SK-N-MC (cell line): Measurements from ENCODE around the gene CASP4.

Experiments
- DNase-seq: peaks from one replicate; pipeline ENCODE4 v3.0.0-alpha.2; 2011; ENCODE audit warnings: low read depth, low spot score
- H3K27ac ChIP-seq: fragments of 200-600 bp; sonication (generic); 2 replicates; pipeline ENCODE4 v1.5.1; 2016; ENCODE audit warnings: mixed run types
- H3K36me3 ChIP-seq: fragments of 200-600 bp; sonication (generic); 2 replicates; pipeline ENCODE4 v1.6.1; 2017; ENCODE audit warnings: antibody characterized with exemption, low read length, mixed read lengths; ENCODE audit not compliant: insufficient read depth
- H3K4me3 ChIP-seq: fragments of 200-600 bp; sonication (generic); 2 replicates; pipeline ENCODE4 v1.5.1; 2016
- H3K9ac ChIP-seq: fragments of 200-600 bp; sonication (generic); 2 replicates; pipeline ENCODE4 v1.8.0; 2017; ENCODE audit warnings: mixed run types, mixed read lengths; ENCODE audit not compliant: insufficient read length
- H3K9me3 ChIP-seq: fragments of 200-600 bp; sonication (generic); 2 replicates; pipeline ENCODE4 v1.6.1; 2017; ENCODE audit warnings: low read depth, mild to moderate bottlenecking, antibody characterized with exemption, low read length, moderate library complexity, mixed read lengths
- EZH2 ChIP-seq: fragments of 200-600 bp; sonication (generic); IDR thresholded peaks from one replicate; pipeline ENCODE4 v1.6.1; 2017; ENCODE audit warnings: antibody characterized with exemption
- FOXP2 ChIP-seq: optimal IDR thresholded peaks from 2 replicates; pipeline ENCODE3; 2011; ENCODE audit warnings: mild to moderate bottlenecking, moderate library complexity; ENCODE audit not compliant: insufficient read depth; ENCODE audit errors: extremely low read length, control extremely low read depth
- POLR2AphosphoS5 ChIP-seq: IDR thresholded peaks from 2 replicates; pipeline ENCODE4 v1.6.1; 2012; ENCODE audit warnings: mild to moderate bottlenecking, low read depth, low read length, borderline replicate concordance

CASP4 gene

DNA sequence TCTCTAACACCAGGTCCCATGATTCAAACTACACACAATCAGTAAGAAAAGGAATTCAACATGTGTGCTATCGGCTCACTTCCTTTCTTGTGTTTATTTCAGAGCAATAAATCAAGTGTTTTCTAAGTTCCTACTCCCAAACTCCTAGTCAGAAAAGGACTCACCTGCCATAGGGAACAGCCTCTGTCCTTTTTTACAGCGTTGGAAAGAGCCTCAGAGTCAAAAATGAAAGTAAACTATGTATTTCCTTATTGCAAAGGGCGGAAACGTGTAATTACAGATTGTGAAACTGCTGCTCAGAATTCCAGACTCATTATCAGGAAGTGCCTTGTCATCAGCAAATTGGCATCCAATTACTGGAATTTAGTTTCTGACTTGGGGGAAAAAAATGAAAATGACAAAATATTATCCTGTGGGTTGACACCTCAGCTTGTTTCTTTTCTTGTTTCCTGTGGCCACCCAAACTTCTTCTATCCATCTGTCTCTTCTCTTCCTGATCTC is at the start of gene CASP4:
CASP4 (minus strand) TSS at position 220 of the 501 bp plus-strand sequence; CDS start at position 171, 49 bp downstream.
- TF ChIP-seq FOXP2 (no peak), EZH2 (no peak), POLR2AphosphoS5 (peak; percentile 18; the same call in 1 of the 2 replicates)
- H3K9ac ChIP-seq = peak within 1 kb of the TSS; percentile 75
- no peaks in the 10 kb centered on the region for H3K9me3 ChIP-seq
- DNase-seq = peak; percentile 67
- H3K36me3 ChIP-seq = no peaks in the 10 kb centered on the region
- H3K27ac ChIP-seq = peak within 1 kb of the TSS; percentile 87
- peak within 1 kb of the TSS; percentile 81 for H3K4me3 ChIP-seq

DNA sequence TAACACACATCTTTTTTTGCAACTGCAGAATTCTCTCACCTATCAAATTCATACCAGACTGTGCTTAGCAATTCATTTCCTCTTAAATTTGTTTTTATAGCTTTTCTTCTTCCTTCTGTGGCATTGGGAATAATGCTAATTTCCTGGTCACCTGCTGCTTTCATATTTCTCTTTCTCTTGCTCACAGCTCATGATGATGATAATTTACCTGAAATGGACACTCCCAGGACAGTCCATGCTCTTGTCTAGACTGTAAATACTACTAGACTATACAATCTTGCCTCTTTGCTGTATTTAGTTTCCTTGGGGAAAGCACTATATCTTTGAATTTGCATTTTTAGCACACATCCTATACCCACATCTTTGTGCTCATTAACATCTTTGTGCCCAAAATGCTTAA is 39.1 kb upstream of the CASP4 start:
- Histone ChIP-seq H3K9ac (no peak overlapping the region), H3K27ac (no peak overlapping the region), H3K4me3 (no peak overlapping the region), H3K9me3 (no peaks in the 10 kb centered on the region), H3K36me3 (no peaks in the 10 kb centered on the region)
- DNase-seq = no peak
- TF ChIP-seq FOXP2 (no peak), POLR2AphosphoS5 (no peak), EZH2 (no peak)

DNA sequence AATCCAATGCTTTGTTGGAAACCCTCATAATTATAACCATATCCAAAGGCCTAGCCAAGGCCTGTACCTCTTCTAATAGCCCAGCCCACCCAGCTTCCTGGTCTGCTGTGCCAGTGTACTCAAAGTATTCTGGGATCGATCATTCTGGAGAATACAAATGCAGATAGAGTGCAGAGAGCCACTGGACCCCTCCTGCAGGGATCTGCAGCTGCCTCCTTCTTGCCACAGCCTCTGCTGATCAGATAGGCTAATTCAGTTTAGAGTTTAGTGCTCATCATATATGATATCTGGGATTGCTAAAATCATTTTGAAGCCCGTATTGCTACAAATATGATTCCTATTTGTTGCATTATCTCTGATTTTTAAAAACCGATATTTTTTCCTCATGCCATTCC is 37.1 kb upstream of the CASP4 start:
- no peak for TF ChIP-seq POLR2AphosphoS5
- TF ChIP-seq EZH2 = no peak
- no peak for TF ChIP-seq FOXP2
- no peak for DNase-seq
- Histone ChIP-seq H3K9ac (no peak overlapping the region), H3K4me3 (no peak overlapping the region), H3K27ac (no peak overlapping the region), H3K9me3 (no peaks in the 10 kb centered on the region), H3K36me3 (no peaks in the 10 kb centered on the region)

DNA sequence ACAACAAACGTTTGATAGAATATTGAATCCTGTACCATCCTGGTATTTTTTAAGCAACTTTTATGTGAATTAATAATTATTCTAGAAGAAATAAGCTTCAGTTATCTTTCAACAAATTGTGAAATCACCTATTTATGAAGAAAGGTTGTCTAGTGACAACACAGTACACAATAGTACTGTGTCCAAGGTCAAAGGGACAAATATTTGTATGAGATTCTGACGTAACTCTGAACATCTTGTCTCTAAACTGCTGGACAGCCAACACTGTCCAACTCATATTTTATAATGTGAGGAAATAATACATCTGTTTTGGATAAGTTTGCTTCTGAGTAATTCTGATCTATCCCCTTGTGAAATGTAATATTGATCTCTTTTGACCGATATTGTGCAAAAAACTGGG is 35.6 kb upstream of the CASP4 start:
- H3K9ac ChIP-seq = no peak overlapping the region
- no peak for TF ChIP-seq EZH2
- TF ChIP-seq POLR2AphosphoS5 = no peak
- TF ChIP-seq FOXP2 = no peak
- H3K36me3 ChIP-seq = no peaks in the 10 kb centered on the region
- H3K27ac ChIP-seq = no peak overlapping the region
- no peaks in the 10 kb centered on the region for H3K9me3 ChIP-seq
- no peak overlapping the region for H3K4me3 ChIP-seq
- DNase-seq = no peak

DNA sequence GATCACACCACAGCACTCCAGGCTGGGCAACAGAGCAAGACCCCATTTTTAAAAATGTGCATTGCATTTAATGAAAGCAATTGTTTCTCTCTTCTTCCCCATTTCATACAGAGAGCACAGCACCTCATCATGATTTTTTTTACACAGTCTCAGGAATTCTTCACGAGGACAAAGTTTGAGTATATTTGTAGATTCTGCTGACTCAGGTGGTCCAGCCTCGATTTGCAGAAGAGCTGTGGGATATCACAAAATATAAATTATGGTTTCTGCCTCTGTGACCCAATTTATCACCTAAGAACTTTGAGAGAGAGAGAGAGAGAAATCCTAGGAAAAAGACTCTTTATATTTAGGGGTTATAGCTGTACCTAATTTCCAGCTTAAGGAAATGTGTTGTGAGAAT is 34.8 kb upstream of the CASP4 start:
- Histone ChIP-seq H3K9me3 (no peaks in the 10 kb centered on the region), H3K9ac (no peak overlapping the region), H3K36me3 (no peaks in the 10 kb centered on the region), H3K4me3 (no peak overlapping the region), H3K27ac (no peak overlapping the region)
- no peak for DNase-seq
- TF ChIP-seq FOXP2 = no peak
- no peak for TF ChIP-seq POLR2AphosphoS5
- TF ChIP-seq EZH2 = no peak

DNA sequence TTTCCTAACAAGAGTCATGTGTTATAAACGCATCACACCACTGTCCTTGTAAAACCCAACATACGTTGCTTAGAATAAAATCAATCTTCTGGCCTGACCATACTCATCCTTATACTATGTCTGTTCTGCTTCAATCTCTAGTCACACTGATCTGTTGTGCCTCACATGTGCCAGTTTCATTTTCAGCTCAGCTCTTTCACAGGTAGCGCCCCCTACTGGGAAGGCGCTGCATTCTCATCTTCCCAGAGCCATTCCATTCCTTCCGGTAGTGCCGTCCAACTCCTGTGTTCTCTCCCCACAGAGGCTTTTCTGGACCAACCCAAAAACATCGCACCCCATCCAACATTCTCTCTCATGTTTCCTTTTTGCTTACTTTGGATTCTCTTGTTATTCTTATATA is 32.4 kb upstream of the CASP4 start:
- TF ChIP-seq FOXP2 (no peak), EZH2 (no peak)
- no peaks in the 10 kb centered on the region for H3K36me3 ChIP-seq
- H3K9ac ChIP-seq = no peak overlapping the region
- no peak overlapping the region for H3K4me3 ChIP-seq
- H3K9me3 ChIP-seq = no peaks in the 10 kb centered on the region
- H3K27ac ChIP-seq = no peak overlapping the region
- DNase-seq = no peak

DNA sequence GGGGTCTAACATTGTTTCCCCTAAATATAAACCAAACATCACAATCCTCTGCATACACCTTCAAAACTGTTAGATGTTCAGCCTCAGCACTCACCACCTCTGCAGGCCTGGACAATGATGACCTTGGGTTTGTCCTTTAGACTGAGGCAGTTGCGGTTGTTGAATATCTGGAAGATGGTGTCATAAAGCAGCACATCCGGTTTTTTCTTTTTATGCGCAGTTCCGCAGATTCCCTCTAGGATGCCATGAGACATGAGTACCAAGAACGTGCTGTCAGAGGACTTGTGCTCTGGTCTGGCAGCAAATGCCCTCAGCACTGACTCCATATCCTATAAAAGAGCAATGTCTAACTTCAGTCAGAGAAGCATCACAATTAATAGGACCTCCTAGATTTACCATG is 31.8 kb upstream of the CASP4 start:
- Histone ChIP-seq H3K9me3 (no peaks in the 10 kb centered on the region), H3K4me3 (no peak overlapping the region), H3K27ac (no peak overlapping the region), H3K9ac (no peak overlapping the region), H3K36me3 (no peaks in the 10 kb centered on the region)
- TF ChIP-seq FOXP2 (no peak), EZH2 (no peak), POLR2AphosphoS5 (no peak)
- no peak for DNase-seq

DNA sequence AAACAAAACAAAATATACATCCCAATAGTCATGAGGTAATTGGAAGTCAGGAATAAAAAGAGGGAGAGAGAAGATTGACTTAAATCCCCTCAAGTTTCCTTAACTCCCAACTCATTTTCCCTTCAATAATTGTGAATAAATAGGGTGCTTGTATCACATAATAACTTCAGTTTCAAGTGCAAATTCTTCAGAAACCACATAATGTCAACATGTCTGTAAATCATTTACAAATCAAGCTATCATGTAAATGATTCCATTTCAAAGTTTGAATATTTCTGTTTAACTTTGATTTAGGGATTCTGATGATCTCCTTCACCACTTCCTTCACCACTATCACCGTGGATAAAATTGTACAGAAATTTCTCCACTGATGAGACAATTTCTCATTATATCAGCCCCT is 31.3 kb upstream of the CASP4 start:
- Histone ChIP-seq H3K4me3 (no peak overlapping the region), H3K9ac (no peak overlapping the region), H3K27ac (no peak overlapping the region), H3K36me3 (no peaks in the 10 kb centered on the region), H3K9me3 (no peaks in the 10 kb centered on the region)
- no peak for TF ChIP-seq POLR2AphosphoS5
- no peak for TF ChIP-seq FOXP2
- TF ChIP-seq EZH2 = no peak
- no peak for DNase-seq

DNA sequence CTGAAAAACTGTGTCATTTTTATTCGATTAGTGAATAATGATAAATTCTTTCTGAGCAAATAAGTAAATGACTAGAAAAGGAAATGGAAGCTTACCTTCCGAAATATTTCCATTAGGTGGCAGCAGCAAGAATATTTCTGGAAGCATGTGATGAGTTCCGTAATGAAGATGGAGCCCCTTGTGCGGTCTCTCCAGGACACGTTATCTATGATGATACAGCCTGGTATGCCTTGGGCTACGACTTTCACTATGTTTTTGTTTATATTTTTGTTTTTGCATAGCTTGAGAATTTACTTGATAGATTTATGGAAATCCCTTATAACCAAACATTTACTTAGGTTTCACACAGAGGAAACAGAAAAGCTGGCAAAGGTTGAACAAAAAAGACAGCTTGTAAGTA is 28.9 kb upstream of the CASP4 start:
- DNase-seq = no peak
- Histone ChIP-seq H3K9me3 (no peaks in the 10 kb centered on the region), H3K4me3 (no peak overlapping the region), H3K27ac (no peak overlapping the region), H3K9ac (no peak overlapping the region), H3K36me3 (no peaks in the 10 kb centered on the region)
- TF ChIP-seq POLR2AphosphoS5 (no peak), FOXP2 (no peak), EZH2 (no peak)
